ENCODE data around the gene ARHGEF3.

ARHGEF3 gene, protein sequence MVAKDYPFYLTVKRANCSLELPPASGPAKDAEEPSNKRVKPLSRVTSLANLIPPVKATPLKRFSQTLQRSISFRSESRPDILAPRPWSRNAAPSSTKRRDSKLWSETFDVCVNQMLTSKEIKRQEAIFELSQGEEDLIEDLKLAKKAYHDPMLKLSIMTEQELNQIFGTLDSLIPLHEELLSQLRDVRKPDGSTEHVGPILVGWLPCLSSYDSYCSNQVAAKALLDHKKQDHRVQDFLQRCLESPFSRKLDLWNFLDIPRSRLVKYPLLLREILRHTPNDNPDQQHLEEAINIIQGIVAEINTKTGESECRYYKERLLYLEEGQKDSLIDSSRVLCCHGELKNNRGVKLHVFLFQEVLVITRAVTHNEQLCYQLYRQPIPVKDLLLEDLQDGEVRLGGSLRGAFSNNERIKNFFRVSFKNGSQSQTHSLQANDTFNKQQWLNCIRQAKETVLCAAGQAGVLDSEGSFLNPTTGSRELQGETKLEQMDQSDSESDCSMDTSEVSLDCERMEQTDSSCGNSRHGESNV

GRCh38 chr3:56801662-56802377 lies at the start of gene ARHGEF3:
TSS of gene ARHGEF3 (minus strand) at chr3:56801949. CDS start at chr3:56801798, 151 bp downstream.
- DNase-seq (ENCODE audit: low read depth), result peak; percentile 60
- peak within 1 kb of the TSS; percentile 76 for H3K4me3 ChIP-seq (ENCODE audit: control insufficient read depth, low read depth, low read length)
- TF ChIP-seq CTCF (conservative IDR thresholded peaks at IDR 0.05; ENCODE audit: control insufficient read depth, insufficient read depth, low read depth, low read length), result peak; percentile 56

DNA sequence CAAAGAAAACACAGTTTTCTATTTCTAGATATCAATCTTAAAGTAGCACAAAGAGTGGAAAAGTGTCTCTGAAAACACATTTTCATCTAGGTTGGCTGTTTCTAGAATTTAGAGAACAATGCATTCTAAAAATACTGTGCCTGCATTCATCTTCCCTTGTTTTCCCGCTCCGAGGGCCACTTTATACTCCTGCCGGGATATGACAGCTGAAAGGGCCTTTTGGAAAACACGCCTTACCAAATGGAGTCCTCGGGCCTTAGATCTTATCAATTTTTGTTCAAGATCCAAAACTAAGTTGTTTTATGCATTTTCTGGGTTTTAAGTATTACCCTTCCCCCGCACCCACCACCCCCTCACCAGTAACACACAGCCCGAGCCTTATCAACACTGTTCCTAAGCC lies 47.9 kb upstream of the ARHGEF3 start:
- no peak for TF ChIP-seq CTCF (conservative IDR thresholded peaks at IDR 0.05; ENCODE audit: control insufficient read depth, insufficient read depth, low read depth, low read length)
- DNase-seq (ENCODE audit: low read depth), result no peak
- no peak overlapping the region for H3K4me3 ChIP-seq (ENCODE audit: control insufficient read depth, low read depth, low read length)

DNA sequence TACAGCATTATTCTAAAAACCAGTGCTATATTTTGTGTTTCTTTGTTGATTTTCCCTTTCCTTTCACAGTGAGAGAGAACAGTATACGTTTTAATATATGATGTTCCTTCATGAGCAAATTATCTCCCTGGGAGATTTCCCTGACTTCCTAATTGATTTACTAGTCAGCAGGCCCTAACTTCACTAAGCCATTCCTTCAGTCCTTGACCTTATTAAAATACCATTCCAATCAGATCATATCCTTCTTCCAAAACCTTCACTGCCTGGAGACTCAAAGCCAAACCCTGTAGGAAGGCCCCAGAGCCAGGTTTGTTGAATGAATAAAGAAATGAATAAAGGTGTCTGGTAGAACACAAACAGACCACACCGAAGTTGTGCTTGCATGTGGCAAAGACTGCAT lies 43.8 kb upstream of the ARHGEF3 start:
- no peak for TF ChIP-seq CTCF (conservative IDR thresholded peaks at IDR 0.05; ENCODE audit: control insufficient read depth, insufficient read depth, low read depth, low read length)
- DNase-seq (ENCODE audit: low read depth), result peak; percentile 24
- no peak overlapping the region for H3K4me3 ChIP-seq (ENCODE audit: control insufficient read depth, low read depth, low read length)

DNA sequence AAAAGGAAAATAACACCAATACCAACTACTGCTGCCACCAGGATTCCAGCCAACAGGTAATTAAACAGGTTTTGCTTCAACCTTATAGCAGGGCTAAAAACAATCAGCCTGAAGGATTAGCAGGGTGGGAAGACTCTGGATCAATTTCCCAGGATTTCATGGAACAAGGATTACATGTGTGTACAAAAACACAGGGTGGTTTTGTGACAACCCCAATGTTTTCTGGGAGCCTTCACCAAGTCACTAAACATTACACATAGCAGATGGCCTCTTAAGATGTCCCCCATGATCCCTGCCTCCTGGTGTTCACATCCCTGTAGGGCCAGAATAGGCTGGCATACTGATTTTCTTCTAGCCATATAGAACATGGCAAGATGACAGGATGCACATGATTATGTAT lies 42.8 kb upstream of the ARHGEF3 start:
- no peak for TF ChIP-seq CTCF (conservative IDR thresholded peaks at IDR 0.05; ENCODE audit: control insufficient read depth, insufficient read depth, low read depth, low read length)
- no peak for DNase-seq (ENCODE audit: low read depth)
- no peak overlapping the region for H3K4me3 ChIP-seq (ENCODE audit: control insufficient read depth, low read depth, low read length)

DNA sequence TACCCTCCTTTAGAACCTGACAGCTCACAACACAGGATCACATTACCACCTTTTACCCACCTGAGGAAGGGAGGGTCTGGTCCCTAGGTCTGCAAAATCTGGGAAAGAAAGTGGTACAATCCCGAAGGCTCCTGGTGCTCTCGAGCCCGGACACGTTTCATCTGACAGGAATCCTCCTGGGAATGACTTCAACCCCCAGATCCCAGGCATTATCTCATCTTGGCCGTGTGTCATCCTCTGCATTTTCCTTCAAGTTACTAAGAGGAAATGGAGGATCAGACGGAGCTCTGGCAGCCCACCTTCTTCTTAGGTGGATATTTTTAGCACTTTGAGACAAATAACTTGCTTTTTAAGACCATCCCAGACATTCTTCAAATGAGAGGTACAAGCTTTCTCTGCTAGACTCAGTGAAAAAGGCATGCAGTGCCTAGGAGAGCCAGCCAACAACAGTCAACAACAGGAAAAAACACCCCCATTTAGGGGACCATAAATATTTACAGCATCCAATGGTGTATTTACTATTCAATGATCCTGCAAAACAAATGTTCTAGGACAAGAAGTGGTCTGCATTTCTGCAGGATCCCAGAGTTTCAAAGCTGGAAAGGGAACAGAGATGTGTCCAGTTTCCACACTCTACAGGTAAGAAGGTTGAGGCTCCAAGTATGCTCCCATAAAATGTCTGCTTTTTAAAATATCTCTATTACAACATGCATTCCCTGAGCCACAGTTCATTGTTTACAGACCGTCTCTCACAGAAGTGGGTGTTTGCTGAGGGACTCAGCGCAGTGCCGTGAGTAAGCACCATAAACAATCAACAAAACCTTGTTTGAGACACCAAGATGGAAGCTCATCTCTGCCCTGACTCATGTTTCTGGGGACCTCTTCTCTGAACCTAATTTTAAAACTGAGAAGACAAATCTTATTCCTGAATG lies 38.3 kb upstream of the ARHGEF3 start:
- no peak for TF ChIP-seq CTCF (conservative IDR thresholded peaks at IDR 0.05; ENCODE audit: control insufficient read depth, insufficient read depth, low read depth, low read length)
- peak; percentile 83 for DNase-seq (ENCODE audit: low read depth)
- H3K4me3 ChIP-seq (ENCODE audit: control insufficient read depth, low read depth, low read length), result no peak overlapping the region

- no peak overlapping the region for H3K4me3 ChIP-seq (ENCODE audit: control insufficient read depth, low read depth, low read length)
- TF ChIP-seq CTCF (conservative IDR thresholded peaks at IDR 0.05; ENCODE audit: control insufficient read depth, insufficient read depth, low read depth, low read length), result no peak
- DNase-seq (ENCODE audit: low read depth), result no peak
These were observed 36.7 kb upstream of the ARHGEF3 start for GRCh38 chr3:56838448-56838847.
